IMR-90 (cell line): ENCODE measurements around the gene ZNF641. TPM values are rescaled to one million over a fixed set of nuclear protein-coding genes. Genes with fewer than 3 reads are reported as not detected.

Experiments used
- ATAC-seq: fragments of 200-7000 bp; cut with Tn5 transposase; 2 replicates; pipeline ENCODE4 v1.9.1; 2020; ENCODE audit warnings: low read depth, mild to moderate bottlenecking, moderate library complexity
- BruUV-seq: library from RNA; stranded (reverse); fragments of 400-500 nt; replicated peaks from 2 replicates; lab custom pipeline; 2021; lab: Mats Ljungman, UMichigan
- CTCF ChIA-PET: fragments of 300-600 bp; formaldehyde crosslinking; extraction: SDS; loops from one replicate; lab custom pipeline; 2021; ENCODE audit warnings: antibody characterized with exemption; lab: Yijun Ruan, JAX
- POLR2A ChIA-PET: fragments of 300-600 bp; sonication (Branson Sonifier 250); formaldehyde crosslinking; loops from one replicate; lab custom pipeline; 2022; ENCODE audit warnings: antibody characterized with exemption; ENCODE audit not compliant: unreplicated experiment; lab: Charles Lee
- DNase-seq: peaks from one replicate; pipeline ENCODE4 v3.0.0; 2013
- H2AFZ ChIP-seq: replicated peaks from 2 replicates; pipeline ENCODE3; 2013; ENCODE audit warnings: low read length, mild to moderate bottlenecking; ENCODE audit not compliant: poor library complexity
- H2AK5ac ChIP-seq: 2 replicates; pipeline ENCODE4 v1.6.1; 2013; ENCODE audit warnings: low read depth, low read length, inconsistent platforms
- H2AK9ac ChIP-seq: replicated peaks from 2 replicates; pipeline ENCODE3; 2013; ENCODE audit warnings: mild to moderate bottlenecking, low read depth, low read length, moderate library complexity; ENCODE audit not compliant: poor library complexity
- H2BK120ac ChIP-seq: 2 replicates; pipeline ENCODE4 v1.6.1; 2013; ENCODE audit warnings: low read depth, low read length, inconsistent platforms
- H2BK15ac ChIP-seq: 3 replicates; pipeline ENCODE4 v1.6.1; 2013; ENCODE audit warnings: low read depth, low read length, inconsistent platforms
- H2BK20ac ChIP-seq: 2 replicates; pipeline ENCODE4 v1.6.1; 2013; ENCODE audit warnings: low read depth, mild to moderate bottlenecking, inconsistent platforms, low read length, moderate library complexity
- H2BK5ac ChIP-seq: 2 replicates; pipeline ENCODE4 v1.6.1; 2013; ENCODE audit warnings: mild to moderate bottlenecking, low read depth, low read length, inconsistent platforms; ENCODE audit not compliant: poor library complexity, severe bottlenecking
- H3K14ac ChIP-seq: replicated peaks from 2 replicates; pipeline ENCODE4 v1.6.1; 2013; ENCODE audit warnings: low read depth, low read length, inconsistent platforms
- H3K18ac ChIP-seq: 2 replicates; pipeline ENCODE4 v1.6.1; 2013; ENCODE audit warnings: low read depth, low read length, control low read depth
- H3K23ac ChIP-seq: 2 replicates; pipeline ENCODE4 v1.6.1; 2013; ENCODE audit warnings: low read depth, low read length, inconsistent platforms
- H3K27ac ChIP-seq: 2 replicates; pipeline ENCODE4 v1.5.1; 2013; ENCODE audit warnings: mild to moderate bottlenecking, control low read depth, low read length; ENCODE audit not compliant: insufficient read depth
- H3K27me3 ChIP-seq: 2 replicates; pipeline ENCODE4 v1.6.1; 2013; ENCODE audit warnings: low read length; ENCODE audit not compliant: control insufficient read depth, insufficient read depth
- H3K36me3 ChIP-seq: 2 replicates; pipeline ENCODE4 v1.6.1; 2013; ENCODE audit warnings: low read length, mixed read lengths; ENCODE audit not compliant: control insufficient read depth, insufficient read depth
- H3K4ac ChIP-seq: 2 replicates; pipeline ENCODE4 v1.6.1; 2013; ENCODE audit warnings: low read depth, low read length, inconsistent platforms
- H3K4me1 ChIP-seq: 2 replicates; pipeline ENCODE4 v1.6.1; 2013; ENCODE audit warnings: low read length, mixed read lengths; ENCODE audit not compliant: control insufficient read depth, insufficient read depth
- H3K4me2 ChIP-seq: 2 replicates; pipeline ENCODE4 v1.6.1; 2013; ENCODE audit warnings: low read depth, mild to moderate bottlenecking, control low read depth, low read length, moderate library complexity
- H3K4me3 ChIP-seq: 2 replicates; pipeline ENCODE4 v1.5.1; 2013; ENCODE audit warnings: low read depth, mild to moderate bottlenecking, control low read depth, low read length, moderate library complexity; ENCODE audit not compliant: insufficient read depth
- H3K56ac ChIP-seq: 2 replicates; pipeline ENCODE4 v1.6.1; 2013; ENCODE audit warnings: low read length, inconsistent platforms; ENCODE audit not compliant: insufficient read depth; ENCODE audit errors: extremely low read depth
- H3K79me1 ChIP-seq, 2 experiments: 2 replicates each; pipeline ENCODE4 v1.6.1; 2013; ENCODE audit warnings: low read length in 2 of 2, inconsistent platforms in 1 of 2, low read depth in 1 of 2
- H3K9ac ChIP-seq: 2 replicates; pipeline ENCODE4 v1.6.1; 2013; ENCODE audit warnings: low read depth, low read length, control low read depth
- H3K9me1 ChIP-seq: 2 replicates; pipeline ENCODE4 v1.6.1; 2013; ENCODE audit warnings: low read length, inconsistent platforms; ENCODE audit not compliant: insufficient read depth
- H3K9me3 ChIP-seq: 2 replicates; pipeline ENCODE4 v1.6.1; 2013; ENCODE audit warnings: low read length; ENCODE audit not compliant: control insufficient read depth, insufficient read depth
- H4K20me1 ChIP-seq: 2 replicates; pipeline ENCODE4 v1.6.1; 2013; ENCODE audit warnings: low read length, inconsistent platforms; ENCODE audit not compliant: insufficient read depth
- H4K5ac ChIP-seq: 2 replicates; pipeline ENCODE4 v1.6.1; 2013; ENCODE audit warnings: mild to moderate bottlenecking, low read depth, low read length, control low read depth
- H4K8ac ChIP-seq, 2 experiments: 2 replicates each; pipeline ENCODE4 v1.6.1; 2013; ENCODE audit warnings: low read depth in 2 of 2, low read length in 2 of 2, control low read depth in 1 of 2, inconsistent platforms in 1 of 2
- H4K91ac ChIP-seq: 2 replicates; pipeline ENCODE4 v1.6.1; 2013; ENCODE audit warnings: low read depth, low read length, inconsistent platforms; ENCODE audit not compliant: insufficient read depth
- CEBPB ChIP-seq: IDR thresholded peaks from 2 replicates; pipeline ENCODE4 v1.6.1; 2012; ENCODE audit warnings: low read depth, low read length, improper control_type of control experiment
- CHD1 ChIP-seq: IDR thresholded peaks from 2 replicates; pipeline ENCODE4 v1.6.1; 2012; ENCODE audit warnings: low read depth, low read length, improper control_type of control experiment
- ELK1 ChIP-seq: fragments of 150-350 bp; IDR thresholded peaks from 2 replicates; pipeline ENCODE4 v1.6.1; 2016; ENCODE audit warnings: low read depth, mild to moderate bottlenecking, low read length, moderate library complexity, borderline replicate concordance
- FOS ChIP-seq: fragments of 150-350 bp; IDR thresholded peaks from 2 replicates; pipeline ENCODE4 v1.6.1; 2016; ENCODE audit warnings: low read depth, low read length
- MAFK ChIP-seq: IDR thresholded peaks from 2 replicates; pipeline ENCODE4 v1.6.1; 2012; ENCODE audit warnings: low read depth, low read length, improper control_type of control experiment
- MAZ ChIP-seq: IDR thresholded peaks from 2 replicates; pipeline ENCODE4 v1.6.1; 2012; ENCODE audit warnings: low read depth, mild to moderate bottlenecking, low read length, improper control_type of control experiment, moderate library complexity, borderline replicate concordance
- MXI1 ChIP-seq: IDR thresholded peaks from 2 replicates; pipeline ENCODE4 v1.6.1; 2012; ENCODE audit warnings: low read depth, mild to moderate bottlenecking, low read length, moderate library complexity, borderline replicate concordance
- NFE2L2 ChIP-seq: fragments of 150-350 bp; IDR thresholded peaks from 2 replicates; pipeline ENCODE4 v1.6.1; 2016; ENCODE audit warnings: low read depth, mild to moderate bottlenecking, low read length
- POLR2A ChIP-seq: IDR thresholded peaks from 2 replicates; pipeline ENCODE4 v1.6.1; 2012; ENCODE audit warnings: mild to moderate bottlenecking, low read depth, low read length
- RAD21 ChIP-seq: IDR thresholded peaks from 2 replicates; pipeline ENCODE4 v1.6.1; 2012; ENCODE audit warnings: low read length, improper control_type of control experiment
- RCOR1 ChIP-seq: IDR thresholded peaks from 2 replicates; pipeline ENCODE4 v1.6.1; 2012; ENCODE audit warnings: mild to moderate bottlenecking, low read length, improper control_type of control experiment; ENCODE audit not compliant: insufficient replicate concordance
- RFX5 ChIP-seq: IDR thresholded peaks from 2 replicates; pipeline ENCODE4 v1.8.0; 2012; ENCODE audit warnings: low read depth, mild to moderate bottlenecking, low read length, moderate library complexity
- SMC3 ChIP-seq: fragments of 150-350 bp; IDR thresholded peaks from 2 replicates; pipeline ENCODE4 v1.6.1; 2016; ENCODE audit warnings: low read depth, mild to moderate bottlenecking, antibody characterized with exemption, low read length, moderate library complexity
- USF2 ChIP-seq: fragments of 150-350 bp; IDR thresholded peaks from 2 replicates; pipeline ENCODE4 v1.6.1; 2017; ENCODE audit warnings: mild to moderate bottlenecking, antibody characterized with exemption, low read length, low read depth
- WGBS, 2 experiments: methylation state at CpG; one replicate each; pipeline versions ENCODE4 v1.1.5 to v1.1.7; 2013; ENCODE audit warnings: missing lambda C conversion rate in 2 of 2; ENCODE audit not compliant: insufficient read length in 1 of 2; ENCODE audit errors: extremely low coverage in 2 of 2; 5-methylcytosine and 5-hydroxymethylcytosine counted together
- dilution Hi-C: fragments of 300-500 bp; cut with HindIII; formaldehyde crosslinking; loops from one replicate; pipeline ENCODE4 v1.14.3; 2018; ENCODE audit warnings: low sequenced_read_pairs; ENCODE audit not compliant: unreplicated experiment
- in situ Hi-C: fragments of 300-500 bp; cut with MboI; formaldehyde crosslinking; loops from 3 replicates; pipeline ENCODE4 v1.14.3; 2019; ENCODE audit warnings: low sequenced_read_pairs, inconsistent platforms, mixed read lengths
- intact Hi-C: fragments of 100-400 bp; cut with micrococcal nuclease; formaldehyde crosslinking; loops from 2 replicates; pipeline ENCODE4 v1.10.0; 2022
- polyA plus RNA-seq, 3 experiments: library from polyadenylated mRNA; depleted of rRNA; stranded (reverse); fragments of >200 nt; gene quantifications; 2 replicates each; pipeline ENCODE4 v1.2.3, GENCODE V29; 2012; ENCODE audit warnings: low replicate concordance in 1 of 3
- total RNA-seq: library from RNA; depleted of rRNA; stranded (reverse); fragments of >200 nt; gene quantifications from 2 replicates; pipeline ENCODE4 v1.2.3, GENCODE V29; 2012
- TF ChIP-seq, protein P1 (sequence below): conservative IDR thresholded peaks from 2 replicates; pipeline ENCODE4 v1.5.1; 2012; ENCODE audit warnings: mild to moderate bottlenecking, low read depth, low read length, improper control_type of control experiment

The ZNF641 gene
- total and polyA plus RNA-seq, 2 of the 4 experiments (the other 2 are of a cell fraction): 2.5 to 5.2 TPM

DNA sequence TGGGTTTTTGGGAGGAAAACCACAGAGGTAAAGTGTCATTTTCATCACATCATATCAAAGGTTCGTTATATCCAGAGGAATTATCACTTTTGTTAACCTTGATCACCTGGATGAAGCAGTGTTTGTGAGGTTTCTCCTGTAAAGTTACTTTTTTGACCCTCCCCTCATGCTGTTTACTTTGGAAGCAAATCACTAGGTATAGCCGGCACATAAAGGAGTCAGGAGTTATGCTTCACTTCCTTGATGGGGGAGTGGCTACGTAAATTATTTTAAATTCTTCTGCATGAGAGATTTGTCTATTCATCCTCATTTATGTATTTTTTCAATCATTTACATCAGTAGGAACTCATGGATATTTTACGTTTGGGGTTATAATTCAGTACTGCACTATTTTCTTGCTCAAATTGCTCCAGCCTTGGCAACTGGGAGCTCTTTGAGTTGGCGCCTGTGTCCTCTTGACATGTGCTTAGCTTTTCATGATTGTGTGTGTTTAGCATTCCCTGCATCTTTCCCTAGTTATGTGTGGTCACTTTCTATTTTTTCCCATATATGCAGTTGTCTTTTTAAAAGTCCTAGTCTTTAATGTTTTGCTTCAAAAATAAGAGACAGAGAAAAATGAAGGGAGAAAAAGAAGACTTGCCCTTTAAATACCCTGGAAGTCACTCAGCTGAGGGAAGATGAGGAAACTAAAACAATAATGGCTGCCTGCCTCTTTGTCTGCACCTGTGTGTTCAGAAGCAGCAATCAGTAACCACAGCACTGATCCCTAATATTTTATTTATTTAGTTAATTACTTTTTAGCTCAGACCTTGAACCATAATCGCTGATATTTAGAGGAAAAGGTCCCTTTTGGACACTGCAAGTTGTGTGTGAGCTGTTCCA lies 62.1 kb downstream of the ZNF641 start:
- H3K27ac ChIP-seq: no peak overlapping the region
- no peak for TF ChIP-seq MXI1
- TF ChIP-seq RFX5: no peak
- TF ChIP-seq CHD1: no peak
- TF ChIP-seq CEBPB: no peak
- TF ChIP-seq RCOR1: no peak
- no peak for TF ChIP-seq MAFK
- no peak for TF ChIP-seq MAZ
- TF ChIP-seq POLR2A: no peak
- TF ChIP-seq FOS: no peak
- TF ChIP-seq RAD21: no peak
- no peak for TF ChIP-seq NFE2L2
- no peak for TF ChIP-seq SMC3
- no peak for TF ChIP-seq ELK1
- TF ChIP-seq, protein P1, sequence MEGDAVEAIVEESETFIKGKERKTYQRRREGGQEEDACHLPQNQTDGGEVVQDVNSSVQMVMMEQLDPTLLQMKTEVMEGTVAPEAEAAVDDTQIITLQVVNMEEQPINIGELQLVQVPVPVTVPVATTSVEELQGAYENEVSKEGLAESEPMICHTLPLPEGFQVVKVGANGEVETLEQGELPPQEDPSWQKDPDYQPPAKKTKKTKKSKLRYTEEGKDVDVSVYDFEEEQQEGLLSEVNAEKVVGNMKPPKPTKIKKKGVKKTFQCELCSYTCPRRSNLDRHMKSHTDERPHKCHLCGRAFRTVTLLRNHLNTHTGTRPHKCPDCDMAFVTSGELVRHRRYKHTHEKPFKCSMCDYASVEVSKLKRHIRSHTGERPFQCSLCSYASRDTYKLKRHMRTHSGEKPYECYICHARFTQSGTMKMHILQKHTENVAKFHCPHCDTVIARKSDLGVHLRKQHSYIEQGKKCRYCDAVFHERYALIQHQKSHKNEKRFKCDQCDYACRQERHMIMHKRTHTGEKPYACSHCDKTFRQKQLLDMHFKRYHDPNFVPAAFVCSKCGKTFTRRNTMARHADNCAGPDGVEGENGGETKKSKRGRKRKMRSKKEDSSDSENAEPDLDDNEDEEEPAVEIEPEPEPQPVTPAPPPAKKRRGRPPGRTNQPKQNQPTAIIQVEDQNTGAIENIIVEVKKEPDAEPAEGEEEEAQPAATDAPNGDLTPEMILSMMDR: no peak
- no peak for TF ChIP-seq USF2

More for the DNA sequence above, 62.1 kb downstream of the ZNF641 start:
- Histone ChIP-seq H4K91ac (no peak overlapping the region), H3K4me2 (no peak overlapping the region), H3K18ac (no peak overlapping the region), H3K4me3 (no peak overlapping the region), H2AK5ac (no peak overlapping the region), H2BK15ac (no peak overlapping the region), H4K5ac (no peak overlapping the region), H2BK5ac (no peak overlapping the region), H4K8ac (no peak overlapping the region), H3K56ac (no peak overlapping the region), H2AK9ac (no peak overlapping the region), H3K79me1 (no peaks in the 10 kb centered on the region), H2AFZ (no peak overlapping the region), H3K4ac (no peak overlapping the region), H4K20me1 (no peaks in the 10 kb centered on the region), H2BK120ac (no peak overlapping the region), H3K9ac (no peak overlapping the region), H3K9me3 (no peaks in the 10 kb centered on the region), H3K14ac (no peak overlapping the region), H3K9me1 (no peaks in the 10 kb centered on the region), H3K36me3 (no peaks in the 10 kb centered on the region), H2BK20ac (no peak overlapping the region), H3K23ac (no peak overlapping the region), H3K27me3 (no peaks in the 10 kb centered on the region; the same call in 1 of the 2 replicates), H3K4me1 (no peaks in the 10 kb centered on the region)
- ChIA-PET POLR2A (no interaction called here), CTCF (no interaction called here)
- dilution Hi-C loops: no loop called here
- in situ Hi-C loops: no loop called here
- WGBS, 2 experiments: no CpG with 5 or more reads among the region's 6 CpGs
- BruUV-seq: no TSS peak
- ATAC-seq: no peak
- no peak for DNase-seq
- intact Hi-C loops: loop anchor here (10.0 kb wide), 1 partner anchor 326 kb away; no protein-coding TSS in a partner anchor
